ENCODE results near the gene BCAR3. TPM values are rescaled to one million over a fixed set of nuclear protein-coding genes. Genes with fewer than 3 reads are reported as not detected.
"Not testable (repeated sequence)": the region's sequence is repeated elsewhere in the genome, so short reads cannot be mapped to it uniquely, and the experiment has no call there.

BCAR3 gene
- total RNA-seq, 1 experiment from 2014 or later = 15.6 TPM

GRCh38 chr1:93591676-93592550, 89.7 kb downstream of the BCAR3 start:
- peaks cover 80% of the 10 kb centered on the region for H3K4me1 Mint-ChIP-seq (ENCODE audit: low read depth, unreplicated experiment)
- CTCF ChIA-PET = interaction anchor here (0.7 to 2.5 kb wide), 13 partner anchors 13 to 259 kb away, joined by 3 to 16 read pairs (median 5); partner anchors contain the start of gene BCAR3
- H3K27me3 Mint-ChIP-seq (ENCODE audit: unreplicated experiment) = no peaks in the 10 kb centered on the region
- peak overlapping the region; percentile 96 for H3K27ac Mint-ChIP-seq (ENCODE audit: unreplicated experiment)
- H3K9me3 Mint-ChIP-seq (ENCODE audit: low read depth, unreplicated experiment) = no peaks in the 10 kb centered on the region
- H3K36me3 Mint-ChIP-seq (ENCODE audit: insufficient read depth, unreplicated experiment) = peaks cover 45% of the 10 kb centered on the region
- peak overlapping the region; percentile 70 for H3K4me3 Mint-ChIP-seq (ENCODE audit: low read depth, unreplicated experiment)
- no peak for TF ChIP-seq CTCF (IDR thresholded peaks at IDR 0.05; ENCODE audit: unreplicated experiment)
- DNase-seq = peak; percentile 93
- intact Hi-C loops (cut with micrococcal nuclease; ENCODE audit: unreplicated experiment) = loop anchor here (1.0 to 5.0 kb wide), 2 partner anchors 22 to 40 kb away; no protein-coding TSS in a partner anchor
- BruUV-seq (replicated peaks) = TSS peak; percentile 69

GRCh38 chr1:93591291-93591675, 90.4 kb downstream of the BCAR3 start:
- DNase-seq = peak; percentile 38
- H3K4me3 Mint-ChIP-seq (ENCODE audit: low read depth, unreplicated experiment); H3K9me3 Mint-ChIP-seq (ENCODE audit: low read depth, unreplicated experiment); BruUV-seq (replicated peaks); H3K27me3 Mint-ChIP-seq (ENCODE audit: unreplicated experiment): not testable (repeated sequence)
- peak overlapping the region; percentile 96 for H3K27ac Mint-ChIP-seq (ENCODE audit: unreplicated experiment)
- intact Hi-C loops (cut with micrococcal nuclease; ENCODE audit: unreplicated experiment) = loop anchor here (5.0 kb wide), 1 partner anchor 39 kb away; no protein-coding TSS in a partner anchor
- H3K4me1 Mint-ChIP-seq (ENCODE audit: low read depth, unreplicated experiment) = peaks cover 77% of the 10 kb centered on the region
- CTCF ChIA-PET = interaction anchor here (1.2 to 2.5 kb wide), 6 partner anchors 23 to 71 kb away, joined by 4 to 16 read pairs (median 9); no protein-coding TSS in a partner anchor
- H3K36me3 Mint-ChIP-seq (ENCODE audit: insufficient read depth, unreplicated experiment) = peaks cover 45% of the 10 kb centered on the region

GRCh38 chr1:93588955-93589354, 92.7 kb downstream of the BCAR3 start:
- Mint-ChIP-seq H3K36me3 (ENCODE audit: insufficient read depth, unreplicated experiment) (peaks cover 58% of the 10 kb centered on the region), H3K27me3 (ENCODE audit: unreplicated experiment) (no peaks in the 10 kb centered on the region), H3K27ac (ENCODE audit: unreplicated experiment) (peak overlapping the region; percentile 46), H3K9me3 (ENCODE audit: low read depth, unreplicated experiment) (no peaks in the 10 kb centered on the region), H3K4me3 (ENCODE audit: low read depth, unreplicated experiment) (no peak overlapping the region), H3K4me1 (ENCODE audit: low read depth, unreplicated experiment) (peaks cover 81% of the 10 kb centered on the region)
- no TSS peak for BruUV-seq (replicated peaks)
- intact Hi-C loops (cut with micrococcal nuclease; ENCODE audit: unreplicated experiment) = no loop called here
- no peak for TF ChIP-seq CTCF (IDR thresholded peaks at IDR 0.05; ENCODE audit: unreplicated experiment)
- CTCF ChIA-PET = interaction anchor here (0.6 kb wide), 1 partner anchor 13 kb away, joined by 5 read pairs; no protein-coding TSS in a partner anchor
- DNase-seq = no peak

GRCh38 chr1:93588206-93588605, 93.4 kb downstream of the BCAR3 start:
- Mint-ChIP-seq H3K36me3 (ENCODE audit: insufficient read depth, unreplicated experiment) (peaks cover 59% of the 10 kb centered on the region), H3K4me3 (ENCODE audit: low read depth, unreplicated experiment) (no peak overlapping the region)

More at GRCh38 chr1:93588206-93588605, 93.4 kb downstream of the BCAR3 start:
- Mint-ChIP-seq H3K4me1 (ENCODE audit: low read depth, unreplicated experiment) (peaks cover 77% of the 10 kb centered on the region), H3K27me3 (ENCODE audit: unreplicated experiment) (no peaks in the 10 kb centered on the region), H3K27ac (ENCODE audit: unreplicated experiment) (peak overlapping the region; percentile 46), H3K9me3 (ENCODE audit: low read depth, unreplicated experiment) (no peaks in the 10 kb centered on the region)
- no peak for TF ChIP-seq CTCF (IDR thresholded peaks at IDR 0.05; ENCODE audit: unreplicated experiment)
- no peak for DNase-seq
- no TSS peak for BruUV-seq (replicated peaks)
- CTCF ChIA-PET = interaction anchor here (0.5 to 0.6 kb wide), 2 partner anchors 13 to 394 kb away, joined by 4 to 5 read pairs; no protein-coding TSS in a partner anchor
- intact Hi-C loops (cut with micrococcal nuclease; ENCODE audit: unreplicated experiment) = no loop called here
